HG03571 (cell line): ENCODE measurements around the gene MMP3.

Source experiments
- ATAC-seq: cut with Tn5 transposase; IDR thresholded peaks from one replicate; pipeline ENCODE4 v1.9.1; 2021; ENCODE audit not compliant: unreplicated experiment

The MMP3 gene

DNA sequence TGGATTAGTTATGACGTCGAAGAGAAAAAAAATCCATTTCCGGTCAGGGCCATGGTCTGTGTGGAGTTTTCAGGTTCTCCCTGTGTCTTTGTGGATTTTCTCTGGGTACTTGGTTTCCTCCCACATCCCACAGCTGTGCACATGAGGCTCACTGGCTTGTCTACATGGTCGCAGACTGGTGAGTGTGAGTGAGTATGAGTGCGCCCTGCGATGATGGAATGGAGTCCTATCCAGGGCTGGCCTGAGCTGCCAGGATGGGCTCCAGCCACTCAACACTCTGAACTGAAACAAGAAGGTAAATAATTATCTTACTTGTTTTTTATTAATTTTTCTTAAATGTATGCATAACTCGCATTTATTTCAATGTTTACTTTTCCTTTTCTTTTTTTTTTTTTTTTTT lies 10.8 kb downstream of the MMP3 start:
- no peak for ATAC-seq

DNA sequence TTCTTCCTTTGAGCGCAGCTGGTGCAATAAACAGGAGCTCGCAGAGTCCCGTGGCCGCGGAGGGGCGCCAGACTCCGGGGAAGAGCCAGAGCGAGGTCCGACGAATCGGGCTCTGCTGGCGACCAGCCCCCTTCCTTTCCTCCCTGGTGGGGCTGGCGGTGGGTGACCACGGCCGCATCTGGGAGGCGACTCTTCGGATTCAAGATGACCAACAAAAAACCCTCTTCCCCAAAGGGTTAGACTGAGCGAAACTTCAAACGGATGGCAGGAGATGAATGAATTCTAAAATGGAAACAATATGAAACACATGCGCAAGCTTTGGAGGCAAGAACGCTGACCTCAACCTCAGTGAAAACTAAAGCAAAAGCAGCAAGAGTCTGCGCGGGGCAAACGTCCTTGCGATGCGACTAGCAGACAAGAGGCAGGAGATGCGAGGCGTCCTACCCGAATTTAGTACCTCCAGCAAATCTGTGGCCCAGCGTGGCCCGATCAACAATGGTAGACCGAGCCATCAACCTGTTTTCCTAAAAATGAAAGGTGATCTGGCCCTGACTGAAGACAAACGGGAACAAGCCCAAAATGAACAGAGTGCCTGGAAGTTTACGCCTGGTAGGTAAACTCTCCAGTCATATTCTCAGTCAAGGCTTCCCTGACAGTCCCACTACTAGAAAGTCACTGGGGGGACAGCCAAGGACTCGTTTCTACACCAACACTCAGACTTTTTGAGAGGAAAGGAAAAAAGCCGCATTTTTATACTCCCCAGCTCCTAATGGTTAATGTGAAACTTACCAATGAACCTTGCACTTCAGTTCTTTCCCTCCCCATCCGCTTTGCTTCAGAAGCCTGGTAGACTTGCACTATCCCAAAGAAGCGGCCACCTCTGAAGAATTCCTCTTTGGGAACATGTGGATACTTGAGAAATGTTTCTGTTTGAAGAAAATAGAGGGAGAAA lies 11.6 kb downstream of the MMP3 start:
- ATAC-seq = no peak

DNA sequence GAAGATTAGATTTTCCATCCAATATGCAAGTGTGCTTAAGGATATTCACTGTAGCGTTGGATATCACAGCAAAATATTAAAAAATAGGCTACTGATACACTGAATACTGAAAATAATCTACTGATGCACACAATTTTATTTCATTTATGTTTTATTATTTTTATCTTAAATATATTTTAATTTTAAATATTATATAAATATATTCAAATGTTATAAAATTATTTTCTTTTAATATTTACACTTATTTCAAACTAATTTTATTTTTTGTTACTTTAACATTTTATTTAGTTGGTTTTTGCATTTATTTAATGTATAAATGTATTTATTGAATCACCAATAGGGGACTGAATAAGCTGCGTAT lies 12.3 kb downstream of the MMP3 start:
- ATAC-seq = no peak

DNA sequence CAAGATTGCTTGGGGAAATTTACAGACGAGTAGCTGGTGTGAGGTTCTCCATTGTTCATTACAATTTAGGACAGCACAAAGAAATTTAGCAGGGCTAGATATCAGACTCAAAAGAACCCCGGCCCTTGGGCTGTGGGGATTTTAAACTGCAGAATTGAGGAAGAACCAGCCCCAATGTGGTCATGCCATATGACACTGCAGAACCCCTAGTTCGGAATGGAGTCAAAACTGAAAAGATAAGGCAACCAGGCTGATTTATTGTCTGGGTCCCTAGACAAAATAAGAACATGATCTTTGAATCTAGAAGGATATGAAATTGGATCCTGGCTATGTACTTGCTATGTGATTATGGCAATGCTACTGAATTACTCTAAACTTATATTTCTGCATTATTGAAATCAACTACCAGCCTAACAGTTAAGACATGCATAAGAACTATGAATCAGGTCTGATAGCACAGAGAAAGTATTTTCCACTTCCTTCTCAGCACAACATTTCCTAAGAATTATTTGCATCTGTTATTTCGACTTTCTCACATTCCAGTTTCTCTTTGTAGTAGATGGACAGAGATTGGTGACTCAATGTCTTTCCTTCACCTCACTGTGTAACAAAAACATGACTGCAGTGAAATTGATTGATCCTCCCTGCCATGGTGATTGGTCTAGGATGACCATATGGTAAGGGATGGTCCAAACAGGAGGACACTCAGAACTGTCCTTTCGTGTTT lies 13.2 kb downstream of the MMP3 start:
- no peak for ATAC-seq

DNA sequence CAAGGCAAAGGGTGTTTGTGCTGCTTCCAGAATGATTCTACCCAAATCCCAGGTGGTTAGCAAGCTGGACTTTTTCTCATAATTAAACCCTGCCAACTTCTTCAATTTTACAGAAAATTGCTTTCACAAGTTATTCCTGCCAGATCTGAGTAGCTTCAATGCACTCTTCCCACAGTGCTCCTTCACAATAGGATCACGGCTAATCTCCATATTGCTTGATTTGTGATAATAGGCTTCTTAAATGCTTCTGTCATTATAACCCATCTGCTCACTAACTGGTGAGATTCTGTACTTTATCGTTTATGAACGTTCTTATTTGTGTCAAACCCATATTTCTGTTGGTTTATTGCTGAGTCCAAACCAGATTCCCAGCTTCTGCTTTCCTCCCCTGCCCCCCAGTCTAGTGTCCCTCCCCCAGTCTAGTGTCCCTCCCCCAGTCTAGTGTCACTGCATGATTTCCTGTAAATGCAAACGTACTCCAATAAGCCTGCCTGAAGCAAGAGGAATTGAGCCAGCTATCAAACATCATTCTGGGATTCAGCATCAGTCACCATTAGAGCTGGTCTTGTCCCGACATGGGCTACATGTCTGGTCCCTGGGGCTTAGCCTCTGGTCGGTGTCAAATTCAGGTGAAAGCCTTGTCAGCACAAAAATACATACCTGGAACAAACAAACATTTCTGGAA lies 14.0 kb downstream of the MMP3 start:
- ATAC-seq = no peak

DNA sequence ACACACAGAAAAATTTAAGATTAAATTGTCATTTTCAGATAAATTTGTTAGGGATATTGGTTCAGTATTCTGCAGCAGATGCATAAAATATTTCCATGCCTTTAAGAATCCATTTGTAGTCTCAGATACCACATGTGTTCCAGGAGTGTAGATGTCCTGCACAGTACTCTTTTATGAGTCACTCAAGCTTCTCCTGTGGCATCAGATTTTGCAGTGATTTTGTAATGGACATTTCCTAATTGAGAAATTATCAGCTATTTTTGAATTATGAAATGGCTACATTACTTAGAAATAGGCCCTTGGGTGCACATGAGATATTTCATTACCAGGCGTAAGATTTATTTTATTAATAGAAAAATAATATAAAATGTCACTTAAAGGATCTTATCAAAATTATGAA lies 18.9 kb downstream of the MMP3 start:
- ATAC-seq = no peak

DNA sequence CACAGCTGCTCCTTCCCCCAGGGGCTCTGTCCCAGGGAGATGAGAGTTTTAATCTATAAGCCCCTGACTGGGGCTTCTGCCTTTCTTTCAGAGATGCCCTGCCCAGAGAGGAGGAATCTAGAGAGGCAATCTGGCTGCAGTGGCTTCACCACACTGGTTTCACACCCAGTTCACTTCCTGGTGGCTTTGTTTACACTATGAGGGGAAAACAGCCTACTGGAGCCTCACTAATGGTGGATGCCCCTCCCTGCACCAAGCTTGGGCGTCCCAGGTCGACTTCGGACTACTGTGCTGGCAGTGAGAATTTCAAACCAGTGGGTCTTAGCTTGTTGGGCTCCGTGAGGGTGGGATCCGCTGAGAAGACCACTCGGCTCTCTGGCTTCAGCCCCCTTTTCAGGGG lies 23.9 kb downstream of the MMP3 start:
- no peak for ATAC-seq

DNA sequence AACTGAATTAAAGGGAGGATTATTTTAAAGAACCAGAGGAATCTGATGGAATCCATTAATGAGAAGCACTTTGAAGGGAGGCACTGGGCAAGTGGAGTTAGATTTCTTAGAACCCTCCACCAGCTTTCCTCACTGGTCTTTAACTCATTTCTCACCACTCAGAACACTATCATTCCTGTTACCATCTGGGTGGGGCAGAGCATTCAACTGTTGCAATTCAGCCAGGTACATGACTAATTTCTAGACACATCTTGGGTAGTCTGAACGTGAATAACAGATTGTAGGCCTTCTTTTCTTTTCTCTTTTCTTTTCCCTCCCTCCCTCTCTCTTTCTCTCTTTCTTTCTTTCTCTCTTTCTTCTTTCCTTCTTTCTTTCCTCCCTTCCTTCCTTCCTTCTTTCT lies 29.9 kb downstream of the MMP3 start:
- ATAC-seq = no peak

DNA sequence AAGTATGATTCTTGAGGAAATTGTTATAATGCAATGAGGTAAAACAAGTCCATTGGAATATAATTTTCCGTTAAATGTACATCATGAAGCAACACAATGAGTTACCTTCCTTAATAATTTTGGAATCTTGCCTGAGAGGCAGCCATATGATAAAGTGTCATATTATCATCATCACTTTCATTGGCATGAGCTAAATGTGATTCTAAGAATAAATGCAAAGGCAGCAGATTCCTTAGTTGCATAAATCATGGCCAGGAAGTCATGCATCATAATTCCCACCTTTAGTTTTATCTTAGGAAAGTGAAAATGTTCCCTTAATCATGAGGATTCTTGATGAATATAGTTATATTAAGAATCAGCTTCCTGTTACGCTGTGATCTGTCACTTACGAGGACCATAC lies 31.2 kb downstream of the MMP3 start:
- ATAC-seq = no peak

DNA sequence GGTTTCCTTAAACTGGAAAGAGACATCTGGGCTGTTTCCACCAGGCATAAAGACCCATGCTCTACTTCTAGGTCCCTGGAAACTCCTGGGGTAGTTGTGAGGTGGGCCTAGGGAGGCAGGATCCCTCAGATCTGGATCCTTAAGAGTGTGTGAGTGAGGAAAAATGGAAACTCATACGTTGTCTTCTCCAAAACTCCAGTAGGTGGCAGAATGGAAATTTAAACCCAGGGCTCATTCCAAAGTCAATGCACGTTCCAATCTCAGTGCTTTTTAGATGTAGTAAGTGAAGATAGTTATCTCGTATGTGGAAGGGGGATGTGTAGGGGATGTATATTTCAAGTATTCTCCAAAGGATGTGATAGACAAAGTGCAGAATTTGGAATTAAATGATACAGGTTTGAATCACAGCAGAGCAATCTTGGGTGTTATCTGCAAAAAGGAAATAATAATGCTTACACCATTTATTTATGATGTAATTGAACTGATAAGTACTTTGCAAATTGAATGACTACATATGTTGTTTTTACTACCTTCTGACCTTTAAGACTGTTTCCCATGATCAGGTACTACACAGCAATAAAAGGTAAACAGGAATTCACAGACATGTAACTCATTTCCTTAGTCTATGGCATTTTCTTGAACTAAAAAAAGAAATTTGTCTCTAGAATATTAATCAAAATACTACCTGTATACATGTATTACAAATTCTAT lies 32.3 kb downstream of the MMP3 start:
- ATAC-seq = no peak

DNA sequence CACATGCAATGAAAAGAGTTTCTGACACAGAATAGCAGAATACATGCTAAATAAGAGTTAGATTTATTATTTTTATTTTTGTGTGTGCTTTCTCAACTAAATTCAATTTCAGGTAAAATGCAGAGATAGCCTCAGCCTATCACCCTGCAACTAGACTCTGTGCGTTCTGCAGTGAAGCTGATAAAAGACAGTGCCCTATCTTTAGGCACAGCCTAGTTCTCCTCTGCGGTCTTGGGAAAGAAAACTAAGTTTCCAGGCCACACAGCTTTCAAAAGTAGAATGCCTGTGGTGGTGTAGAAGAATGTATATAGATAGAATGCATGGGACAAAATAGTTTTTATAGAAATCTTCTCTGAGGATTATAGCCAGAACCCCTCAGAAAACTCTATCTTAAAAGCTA lies 33.4 kb downstream of the MMP3 start:
- no peak for ATAC-seq

DNA sequence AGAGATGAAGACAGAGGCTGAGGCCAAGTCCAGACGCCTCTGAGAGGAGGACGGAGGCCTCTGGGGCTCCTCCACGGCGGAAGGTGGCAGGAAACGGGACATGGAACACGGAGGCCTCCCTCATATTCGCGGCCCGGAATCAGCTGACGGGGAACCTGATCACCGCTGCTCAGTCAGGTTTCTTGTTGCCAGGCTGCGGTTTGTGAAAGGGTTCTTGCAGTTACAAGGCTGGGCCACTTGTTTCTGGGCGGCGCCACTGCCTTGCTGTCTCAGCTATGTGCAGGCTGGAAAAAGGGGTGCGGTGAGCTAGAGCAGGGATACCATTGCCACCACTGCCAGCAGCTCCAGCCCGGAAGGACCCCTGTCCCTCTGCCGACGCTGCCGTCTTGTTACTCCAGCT lies 35.5 kb downstream of the MMP3 start:
- no peak for ATAC-seq

DNA sequence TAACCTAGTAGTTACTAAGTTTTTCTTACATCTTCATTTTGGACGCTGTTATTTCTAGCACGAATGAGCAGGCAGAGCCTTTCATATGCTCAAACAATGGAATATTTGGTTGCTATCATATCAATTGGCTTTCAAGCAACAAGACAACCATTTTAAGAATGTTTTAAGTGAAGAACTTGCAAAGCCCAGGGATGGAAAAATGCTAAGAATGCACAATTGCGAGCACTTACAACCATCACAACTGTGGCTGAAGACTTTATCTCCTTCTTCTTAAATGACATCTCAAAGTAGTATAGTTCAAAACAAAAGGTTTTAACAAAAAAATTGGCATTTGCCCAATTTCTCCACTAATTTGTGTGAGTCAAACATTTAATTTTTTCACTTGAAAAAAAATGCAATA lies 37.1 kb downstream of the MMP3 start:
- no peak for ATAC-seq

DNA sequence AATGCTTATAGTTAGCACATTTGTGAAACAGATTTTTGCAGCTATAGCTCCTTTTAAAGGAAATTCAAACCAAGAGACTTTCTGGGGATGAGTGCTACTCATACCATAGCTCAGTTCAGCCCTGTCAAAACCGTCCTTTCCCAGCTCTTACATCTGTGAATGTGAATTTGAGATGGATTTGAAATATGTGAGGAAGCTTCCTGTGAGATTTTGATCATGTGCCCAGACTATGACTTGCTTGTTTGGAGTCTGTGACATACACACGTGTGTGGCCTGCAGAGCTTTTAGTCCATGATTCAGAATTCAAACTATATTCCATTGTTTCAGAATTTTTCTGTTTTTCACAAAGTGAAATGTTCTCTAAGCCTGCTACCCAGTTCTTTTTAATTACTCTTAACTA lies 41.1 kb downstream of the MMP3 start:
- no peak for ATAC-seq

DNA sequence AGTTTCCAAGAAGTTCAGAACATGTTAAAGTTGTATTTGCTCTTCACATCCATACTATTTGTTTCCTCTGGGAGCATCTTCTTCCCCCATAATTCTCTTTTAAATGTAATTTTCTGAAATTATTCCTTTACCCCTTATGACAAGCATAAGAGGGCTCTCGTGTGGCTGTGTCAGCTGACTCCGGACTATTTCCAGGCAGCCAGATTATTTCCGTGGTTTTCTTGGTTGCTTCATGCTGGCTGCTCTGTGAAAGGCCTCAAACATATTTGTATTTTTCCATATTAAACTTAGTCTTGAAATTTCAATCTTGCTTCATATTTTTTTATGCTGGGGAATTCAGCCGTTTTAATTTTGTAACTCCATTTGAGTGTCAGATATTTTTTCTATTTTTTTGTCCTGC lies 42.6 kb downstream of the MMP3 start:
- no peak for ATAC-seq

DNA sequence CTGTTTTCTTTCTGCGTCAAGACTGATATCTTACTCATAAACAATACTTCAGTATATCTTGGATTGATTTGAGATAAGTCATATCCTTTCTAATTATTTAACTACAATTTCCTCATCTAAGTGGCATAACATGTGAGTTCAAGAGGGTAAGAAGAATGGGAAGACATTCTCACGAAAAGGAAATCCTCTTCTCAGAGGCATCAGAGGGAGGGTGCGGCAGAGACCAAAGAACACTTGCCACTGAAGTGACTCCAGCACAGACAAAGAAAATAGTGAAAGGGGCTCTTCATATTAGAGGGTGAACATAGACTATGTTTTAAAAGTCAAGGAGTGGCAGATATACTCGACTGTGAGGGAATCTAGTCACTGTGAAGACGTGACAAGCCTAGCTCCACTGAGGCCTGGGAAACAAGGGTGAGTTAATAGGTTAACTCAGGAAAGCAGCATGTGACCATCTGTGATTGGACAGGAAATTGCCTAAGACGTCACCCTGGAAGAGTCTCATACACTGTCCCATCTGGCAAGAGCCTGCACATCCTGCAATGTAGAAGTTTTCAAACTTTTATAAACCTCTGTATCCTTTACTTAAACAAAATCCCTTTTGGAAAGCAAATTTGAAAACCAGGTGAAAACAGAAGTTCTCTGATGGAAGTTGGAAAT lies 43.6 kb downstream of the MMP3 start:
- ATAC-seq = no peak

DNA sequence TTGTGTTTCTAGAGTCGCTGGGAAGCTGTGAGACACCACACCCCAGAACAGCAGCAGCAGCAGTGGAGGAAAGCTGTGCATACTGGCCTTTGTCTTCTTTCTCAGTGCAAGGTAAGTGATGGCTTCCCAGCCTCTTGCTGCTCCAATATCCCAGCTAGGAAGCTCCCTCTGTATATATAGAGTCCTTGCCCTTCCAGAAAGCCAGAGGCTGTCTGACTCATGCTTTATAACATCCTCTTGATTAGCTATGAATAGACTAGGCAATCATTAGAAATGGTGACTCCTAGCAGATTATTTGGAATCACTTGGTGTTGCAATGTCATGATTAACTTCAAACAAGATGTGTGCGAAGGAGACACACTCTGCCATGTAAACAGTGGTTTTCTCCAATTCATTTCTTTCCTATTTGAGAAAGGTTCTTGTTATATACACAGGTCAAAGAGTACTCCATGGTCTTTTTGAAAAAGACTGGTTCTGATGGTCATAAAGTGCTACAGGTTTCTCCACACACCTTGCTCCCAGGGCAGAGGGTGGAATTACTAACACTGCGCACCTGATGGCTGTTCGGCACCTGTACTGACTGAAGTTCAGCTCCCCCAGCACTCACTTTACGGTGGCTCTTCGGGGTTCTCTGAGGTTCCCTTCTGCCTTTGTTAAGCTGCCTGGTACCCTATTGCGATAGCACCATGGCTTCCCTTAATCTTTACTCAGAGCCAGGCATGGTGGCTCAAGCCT lies 45.2 kb downstream of the MMP3 start, which contains the start of gene MMP1:
TSS of gene MMP1 (minus strand) at position 149 of the 735 bp plus-strand sequence. CDS start at position 81, 68 bp downstream.
- ATAC-seq = no peak

DNA sequence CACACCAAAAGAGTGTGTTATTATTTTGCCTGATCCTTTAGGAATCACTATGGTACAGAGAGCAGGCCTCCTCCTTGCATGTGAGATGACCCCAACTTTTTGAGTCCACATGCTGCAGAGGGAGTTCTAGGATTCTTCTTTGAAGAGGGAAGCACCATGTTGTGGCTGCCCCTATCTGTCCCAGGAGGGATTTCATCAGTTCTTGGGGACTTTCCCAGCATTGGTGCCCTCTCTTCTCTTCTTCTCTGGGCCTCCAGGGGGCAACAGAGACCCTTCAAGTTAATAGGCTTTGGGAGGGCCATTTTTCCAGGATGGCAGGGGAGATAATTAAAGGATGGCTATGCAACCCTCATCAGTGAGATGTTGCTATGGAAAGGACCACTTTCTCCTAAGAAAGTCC lies 49.0 kb downstream of the MMP3 start:
- peak; percentile 94 for ATAC-seq

DNA sequence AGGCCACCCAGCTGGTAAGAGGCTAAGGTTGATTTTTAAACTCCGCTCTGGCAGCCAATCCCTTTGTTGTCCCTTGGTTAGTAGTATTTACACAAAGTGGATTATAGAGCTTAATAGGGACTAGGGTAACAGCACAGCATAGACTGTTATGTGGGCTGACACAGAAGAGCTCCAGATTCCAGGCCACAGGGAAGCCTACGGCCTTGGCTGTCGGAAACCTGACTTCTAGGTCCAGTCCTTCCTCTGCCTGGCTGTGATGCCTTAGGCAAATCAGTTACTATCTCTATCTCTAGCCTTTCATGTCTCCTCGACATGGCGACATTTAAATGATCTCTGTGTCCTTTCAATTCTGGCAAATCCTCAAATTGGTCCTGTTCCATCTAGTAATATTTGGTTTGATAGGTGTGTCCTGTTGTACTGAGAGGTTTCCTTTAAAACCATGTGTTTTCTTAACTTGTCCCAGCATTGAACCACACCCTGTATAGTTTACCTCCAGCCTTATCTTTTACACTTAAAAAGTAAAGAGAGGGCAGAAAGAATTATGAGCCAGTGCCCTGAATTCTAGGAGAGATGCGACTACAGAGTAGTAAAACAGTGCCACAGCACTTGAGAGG lies 49.6 kb downstream of the MMP3 start:
- no peak for ATAC-seq
